ENCODE data around the gene UMODL1.

DNA sequence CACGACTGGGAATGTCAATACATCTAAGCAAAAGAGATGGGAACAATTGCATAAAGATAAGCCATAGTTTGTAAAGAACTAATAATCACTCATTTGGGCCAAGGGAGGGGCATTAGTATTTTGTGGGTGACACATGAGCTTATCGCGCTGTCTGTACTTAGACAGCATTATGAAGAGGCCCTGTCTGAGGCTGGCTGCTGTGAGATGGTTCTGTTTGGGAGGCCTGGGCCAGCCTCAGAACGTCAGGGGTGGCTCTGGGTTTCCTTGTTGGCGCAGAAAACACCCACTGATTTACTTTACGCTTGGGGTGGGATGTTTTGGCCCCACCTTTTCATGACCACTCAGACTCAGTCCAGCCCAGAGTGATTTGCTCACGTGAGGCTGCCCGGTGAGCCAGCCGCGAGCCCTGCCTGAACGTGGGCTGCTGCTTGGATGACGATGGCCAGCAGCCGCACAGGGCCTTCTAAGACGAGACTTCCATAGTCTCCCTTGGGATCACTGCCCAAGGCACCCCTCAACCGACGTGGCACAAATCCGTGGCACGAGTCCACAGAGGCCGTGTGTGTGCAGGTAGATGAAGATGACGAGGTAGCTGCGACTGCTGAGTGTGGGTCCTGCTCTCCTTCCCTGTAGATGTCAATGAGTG lies 18.7 kb downstream of the UMODL1 start:
- TF ChIP-seq, protein P1, sequence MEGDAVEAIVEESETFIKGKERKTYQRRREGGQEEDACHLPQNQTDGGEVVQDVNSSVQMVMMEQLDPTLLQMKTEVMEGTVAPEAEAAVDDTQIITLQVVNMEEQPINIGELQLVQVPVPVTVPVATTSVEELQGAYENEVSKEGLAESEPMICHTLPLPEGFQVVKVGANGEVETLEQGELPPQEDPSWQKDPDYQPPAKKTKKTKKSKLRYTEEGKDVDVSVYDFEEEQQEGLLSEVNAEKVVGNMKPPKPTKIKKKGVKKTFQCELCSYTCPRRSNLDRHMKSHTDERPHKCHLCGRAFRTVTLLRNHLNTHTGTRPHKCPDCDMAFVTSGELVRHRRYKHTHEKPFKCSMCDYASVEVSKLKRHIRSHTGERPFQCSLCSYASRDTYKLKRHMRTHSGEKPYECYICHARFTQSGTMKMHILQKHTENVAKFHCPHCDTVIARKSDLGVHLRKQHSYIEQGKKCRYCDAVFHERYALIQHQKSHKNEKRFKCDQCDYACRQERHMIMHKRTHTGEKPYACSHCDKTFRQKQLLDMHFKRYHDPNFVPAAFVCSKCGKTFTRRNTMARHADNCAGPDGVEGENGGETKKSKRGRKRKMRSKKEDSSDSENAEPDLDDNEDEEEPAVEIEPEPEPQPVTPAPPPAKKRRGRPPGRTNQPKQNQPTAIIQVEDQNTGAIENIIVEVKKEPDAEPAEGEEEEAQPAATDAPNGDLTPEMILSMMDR (conservative IDR thresholded peaks at IDR 0.05), result no peak
- no peak for TF ChIP-seq ZFX (IDR thresholded peaks at IDR 0.05)
